SK-N-DZ (cell line): ENCODE data around the gene DIPK2A. TPM values are rescaled to one million over a fixed set of nuclear protein-coding genes. Genes with fewer than 3 reads are reported as not detected.
A peak's percentile ranks its signal among the peaks of the same experiment; 100 is the strongest.

Source experiments
- DNase-seq: peaks from one replicate; pipeline ENCODE4 v3.0.0-alpha.2; 2015; ENCODE audit warnings: low spot score
- polyA plus RNA-seq, 2 experiments: library from polyadenylated mRNA; depleted of rRNA; stranded (reverse); fragments of >200 nt; gene quantifications; 2 replicates each; pipeline ENCODE4 v1.2.3, GENCODE V29; 2014

Gene DIPK2A, protein sequence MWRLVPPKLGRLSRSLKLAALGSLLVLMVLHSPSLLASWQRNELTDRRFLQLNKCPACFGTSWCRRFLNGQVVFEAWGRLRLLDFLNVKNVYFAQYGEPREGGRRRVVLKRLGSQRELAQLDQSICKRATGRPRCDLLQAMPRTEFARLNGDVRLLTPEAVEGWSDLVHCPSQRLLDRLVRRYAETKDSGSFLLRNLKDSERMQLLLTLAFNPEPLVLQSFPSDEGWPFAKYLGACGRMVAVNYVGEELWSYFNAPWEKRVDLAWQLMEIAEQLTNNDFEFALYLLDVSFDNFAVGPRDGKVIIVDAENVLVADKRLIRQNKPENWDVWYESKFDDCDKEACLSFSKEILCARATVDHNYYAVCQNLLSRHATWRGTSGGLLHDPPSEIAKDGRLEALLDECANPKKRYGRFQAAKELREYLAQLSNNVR
- 16.7 TPM in 2 replicates for polyA plus RNA-seq (2014; cell fraction: cytosol; rRNA removed)
- 12.5 and 28.3 TPM in 2 replicates for polyA plus RNA-seq (2014; cell fraction: nucleus; rRNA removed)

DNA sequence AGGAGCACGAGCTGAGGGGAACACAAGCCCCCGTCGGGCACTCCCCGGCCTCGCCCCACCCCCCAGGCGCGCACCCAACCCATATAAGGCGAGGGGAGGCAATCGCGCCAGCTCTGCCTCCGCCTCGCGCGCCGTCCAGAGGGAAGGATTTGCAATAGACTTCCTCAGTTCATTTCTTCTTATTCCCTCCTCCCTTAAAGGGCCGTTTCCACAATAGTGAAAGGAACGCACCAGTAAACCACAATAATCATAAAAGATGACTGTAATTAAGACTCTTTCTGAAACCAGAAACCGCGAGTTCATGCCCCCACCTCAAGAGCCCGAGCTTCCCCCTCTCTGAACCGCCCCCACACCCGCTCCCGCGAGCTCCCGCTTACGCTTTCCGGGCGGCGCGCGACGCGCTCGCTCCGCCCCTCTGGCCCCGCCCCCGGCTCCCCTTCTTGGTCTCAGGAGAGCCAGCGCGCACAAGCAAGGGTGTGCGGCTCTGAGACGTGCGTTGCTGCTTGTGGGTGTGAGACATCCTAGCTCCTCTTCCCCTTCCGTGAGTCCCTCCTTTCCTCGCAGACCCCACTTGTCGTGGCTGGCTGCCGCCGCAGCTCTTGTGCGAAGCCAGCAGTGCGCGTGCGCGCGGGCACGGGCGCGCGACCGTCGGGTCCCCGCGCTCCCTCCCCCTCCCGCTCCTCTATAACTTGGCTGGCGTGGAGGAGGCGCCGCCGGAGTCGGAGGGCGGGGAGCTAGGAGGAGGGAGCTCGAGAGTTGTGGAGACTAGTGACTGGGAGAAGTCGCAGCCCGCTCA lies at the start of gene DIPK2A:
Gene DIPK2A (plus strand): TSS at position 465 of the 796 bp plus-strand sequence. CDS start 510 bp downstream, outside the sequence.
- DNase-seq = peak; percentile 95

DNA sequence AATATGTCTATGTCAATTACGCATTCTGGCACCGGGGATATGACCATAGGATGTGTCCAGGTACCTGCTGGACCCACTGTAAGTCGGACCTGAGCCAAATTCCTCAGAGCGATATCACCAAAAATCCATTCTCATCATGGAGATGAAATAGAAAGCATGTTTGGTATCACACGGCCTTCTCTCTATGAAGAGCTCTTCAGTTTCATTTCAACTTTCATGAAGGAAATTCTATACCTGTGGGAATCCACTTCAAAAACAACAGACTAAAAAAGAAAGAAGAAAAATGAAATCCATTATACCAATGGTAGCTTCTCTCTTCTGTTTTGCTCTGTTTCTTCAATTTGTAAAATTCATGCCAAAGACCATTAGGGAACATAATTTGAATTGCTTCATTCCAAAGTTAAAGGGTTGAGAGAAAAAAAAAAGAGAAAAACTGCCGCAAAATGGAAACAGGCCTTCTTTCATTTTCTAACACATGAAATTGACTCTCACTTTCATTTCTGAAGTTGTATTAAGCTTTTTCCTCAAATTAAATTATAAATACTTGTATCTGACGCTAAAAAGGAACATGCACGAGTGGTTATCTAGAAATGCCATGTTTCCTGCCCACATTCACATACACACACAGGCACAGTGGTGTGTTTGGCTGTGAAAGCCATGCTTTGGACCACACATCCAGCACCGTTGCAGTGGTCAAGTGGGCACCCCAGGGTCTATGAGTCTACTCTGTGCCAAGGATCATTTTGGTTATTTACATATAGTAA lies 46.9 kb upstream of the DIPK2A start:
- no peak for DNase-seq

DNA sequence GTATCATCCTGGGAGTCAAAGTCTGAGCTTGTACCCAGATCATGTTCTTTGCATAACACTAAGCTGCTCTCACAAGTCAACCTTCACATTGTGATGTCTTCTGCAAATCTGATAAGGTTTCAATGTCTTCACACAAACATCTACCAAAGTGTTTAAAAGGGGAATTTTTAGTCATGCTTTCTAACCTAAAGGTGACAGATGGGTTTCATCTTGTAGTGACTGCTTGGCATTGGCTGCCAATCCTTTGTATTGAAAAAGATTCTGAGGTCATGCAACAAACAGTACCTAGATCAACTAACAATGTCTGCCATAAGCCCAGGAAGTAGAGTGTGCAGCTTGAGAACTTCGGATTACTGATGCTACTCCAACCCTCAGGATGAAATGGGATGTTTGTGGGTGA lies 43.6 kb upstream of the DIPK2A start:
- no peak for DNase-seq

DNA sequence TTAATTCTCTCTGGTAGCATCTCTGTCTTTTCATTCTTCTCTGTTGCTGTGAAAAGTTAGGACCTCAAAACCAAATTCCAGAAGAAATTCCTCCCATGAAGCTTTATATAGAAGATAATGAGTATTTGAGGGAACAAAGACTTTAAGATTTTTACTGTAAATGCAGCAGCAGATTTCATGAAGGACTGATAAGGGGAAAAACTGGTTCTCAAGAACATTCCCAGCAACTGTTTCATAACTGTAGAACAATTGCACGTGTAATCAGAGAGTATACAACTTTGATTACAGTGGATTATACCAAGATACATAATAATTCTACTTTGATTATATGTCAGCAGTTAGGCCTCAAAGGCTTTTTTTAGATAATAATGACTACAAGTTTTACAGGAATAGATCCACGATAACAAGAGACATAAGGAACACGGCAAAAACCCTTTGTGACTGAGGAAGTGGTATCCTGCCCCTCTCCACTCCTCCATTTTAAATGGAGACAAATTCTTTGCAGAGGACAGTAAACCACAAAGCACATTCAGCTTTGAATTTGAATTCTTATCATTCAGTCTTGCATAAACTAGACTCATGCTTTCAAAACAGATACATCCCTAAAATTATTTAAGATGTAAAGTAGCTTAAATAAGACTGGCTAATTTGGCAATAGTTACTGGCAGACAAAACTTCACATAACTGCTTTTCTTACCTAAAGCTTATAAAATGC lies 42.9 kb upstream of the DIPK2A start:
- DNase-seq = no peak

DNA sequence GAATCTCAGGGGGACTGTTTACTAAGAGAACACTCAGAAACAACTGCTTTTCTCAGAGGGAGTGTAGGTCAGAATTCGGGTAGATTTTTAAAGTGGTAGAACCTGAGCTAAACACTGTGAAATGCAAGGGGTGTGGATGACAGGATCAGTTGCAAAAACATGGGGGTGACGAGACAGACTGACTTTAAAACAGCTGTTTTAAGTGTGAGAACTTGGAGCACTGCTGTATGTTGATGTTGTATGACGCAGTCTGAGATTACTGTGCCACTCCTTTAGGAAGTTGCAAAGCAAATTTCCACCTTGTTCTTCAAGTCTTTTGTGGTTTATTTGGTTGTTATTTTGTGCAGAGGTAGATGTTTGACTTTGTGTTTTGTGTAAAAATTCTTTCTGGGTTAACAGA lies 36.8 kb upstream of the DIPK2A start:
- DNase-seq = no peak

DNA sequence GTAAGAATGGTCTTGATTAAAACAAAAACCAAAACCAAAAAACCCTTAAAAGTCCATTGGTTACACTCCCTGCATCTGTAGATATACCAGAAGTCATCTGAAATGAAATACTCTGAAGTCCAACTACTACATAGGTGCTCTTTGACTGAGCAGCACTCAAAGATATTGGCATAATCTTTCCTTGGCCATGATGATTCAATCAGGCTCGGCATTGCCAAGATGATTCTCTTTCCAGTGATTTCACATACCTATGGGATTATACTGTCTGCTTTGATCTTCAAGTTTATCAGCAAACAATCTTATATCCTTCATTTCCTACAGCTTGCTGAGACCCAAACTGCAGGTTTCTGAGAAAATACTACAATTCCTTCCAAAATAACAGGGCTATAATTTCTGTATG lies 35.9 kb upstream of the DIPK2A start:
- no peak for DNase-seq

DNA sequence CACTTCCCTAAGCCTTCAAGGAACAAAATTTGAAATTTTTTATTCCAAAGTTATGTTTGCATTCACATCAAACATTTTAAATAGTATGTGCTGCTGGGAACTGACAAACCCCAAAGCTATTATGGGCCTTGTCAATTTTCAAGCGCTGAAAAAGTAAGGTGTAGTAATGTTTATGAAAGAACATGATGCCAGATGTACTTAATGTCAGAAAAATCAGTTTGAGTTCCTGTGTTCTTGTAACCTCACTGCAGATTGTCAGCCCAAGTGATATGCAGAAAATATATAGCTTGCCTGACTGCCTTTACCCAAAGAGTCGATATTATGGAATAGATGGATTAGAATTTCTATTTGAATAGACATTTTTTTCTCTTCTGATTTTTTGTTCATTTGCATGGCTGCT lies 20.8 kb upstream of the DIPK2A start:
- no peak for DNase-seq

DNA sequence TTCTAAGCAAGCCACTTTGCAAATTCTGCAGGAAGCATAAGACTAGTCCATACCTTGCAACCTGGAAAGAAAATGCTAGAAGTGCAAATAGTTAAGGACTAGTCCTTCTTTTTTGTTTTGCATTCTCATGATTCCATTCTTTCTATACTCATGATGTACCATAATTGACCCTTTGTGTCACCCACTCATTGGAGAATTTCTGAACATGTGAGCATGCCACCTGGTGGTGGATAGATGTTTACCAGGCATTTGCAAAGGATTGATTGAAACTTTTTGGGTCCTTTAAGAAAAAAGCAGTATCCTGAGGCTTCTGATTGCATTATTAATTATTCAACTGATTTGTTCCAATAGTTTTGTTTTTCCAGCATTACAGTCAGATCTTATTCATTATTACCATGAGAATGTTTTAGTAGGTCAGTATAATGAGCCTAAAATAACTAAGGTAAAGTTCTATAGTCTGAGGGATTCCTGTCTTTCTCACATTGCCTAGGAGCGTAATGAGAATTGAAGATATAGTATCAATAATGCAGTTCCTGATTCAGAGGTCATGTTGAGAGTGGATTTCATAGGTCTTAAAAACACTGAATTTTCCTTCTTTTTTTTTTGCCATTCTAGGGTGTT lies 20.2 kb upstream of the DIPK2A start:
- peak; percentile 52 for DNase-seq

DNA sequence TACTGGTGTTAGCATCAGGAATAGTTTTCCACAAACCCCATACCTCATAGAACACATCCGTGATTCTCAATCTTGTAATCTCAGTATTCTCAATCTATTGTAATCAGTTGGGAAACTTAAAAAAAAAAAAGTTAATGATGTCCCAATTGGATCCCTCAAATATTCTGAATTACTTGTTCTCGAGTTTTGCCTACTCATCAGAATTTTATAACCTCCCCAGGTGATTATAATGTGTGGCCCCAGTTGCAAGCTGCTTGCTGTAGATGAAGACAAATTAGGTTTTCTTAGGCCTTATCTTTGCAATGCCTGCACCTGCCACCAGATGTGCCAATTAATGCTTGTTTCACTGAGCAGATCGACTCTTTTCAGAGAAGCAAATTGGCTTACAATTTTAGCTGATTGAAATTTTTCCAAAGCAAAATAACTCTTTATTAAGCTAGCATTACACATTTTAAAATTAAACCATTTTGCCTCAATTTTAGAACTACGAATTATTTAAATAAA lies 19.0 kb upstream of the DIPK2A start:
- DNase-seq = peak; percentile 57

DNA sequence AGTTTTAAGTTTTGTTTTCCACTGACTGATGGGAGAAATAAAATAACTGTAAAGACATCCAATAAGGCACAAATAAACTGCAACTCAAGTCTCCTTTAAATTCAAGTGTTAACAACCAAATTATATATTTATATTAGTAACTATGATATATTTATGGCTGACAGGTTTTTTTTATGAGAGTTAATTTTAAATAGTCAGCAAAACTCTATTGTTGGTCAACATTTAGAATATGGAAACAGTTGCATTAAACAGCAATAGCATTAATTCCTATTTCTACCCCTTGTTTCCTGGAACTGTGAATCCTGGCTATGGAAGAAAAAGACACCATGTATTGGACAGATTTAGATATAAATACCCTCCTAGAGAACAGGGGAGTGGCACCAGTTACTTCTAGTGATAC lies 16.5 kb upstream of the DIPK2A start:
- no peak for DNase-seq

DNA sequence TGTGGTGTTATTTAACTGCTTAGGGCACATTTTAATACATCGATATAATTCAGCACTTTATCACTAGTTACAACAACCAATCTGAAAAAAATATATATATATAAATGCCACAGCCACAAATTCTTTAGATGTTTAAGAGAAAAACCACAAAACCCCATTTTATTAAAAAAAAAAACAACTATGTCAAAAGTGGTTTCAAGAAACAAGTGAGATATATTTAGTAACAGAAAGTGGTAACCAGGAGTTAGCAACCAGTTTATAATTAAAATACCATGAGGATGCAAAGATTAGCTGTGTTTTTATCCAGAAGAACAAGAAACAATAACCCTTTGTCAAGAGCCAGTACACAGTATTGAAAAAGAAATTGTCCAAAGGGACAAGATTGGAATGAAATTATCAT lies 14.8 kb upstream of the DIPK2A start:
- DNase-seq = no peak

DNA sequence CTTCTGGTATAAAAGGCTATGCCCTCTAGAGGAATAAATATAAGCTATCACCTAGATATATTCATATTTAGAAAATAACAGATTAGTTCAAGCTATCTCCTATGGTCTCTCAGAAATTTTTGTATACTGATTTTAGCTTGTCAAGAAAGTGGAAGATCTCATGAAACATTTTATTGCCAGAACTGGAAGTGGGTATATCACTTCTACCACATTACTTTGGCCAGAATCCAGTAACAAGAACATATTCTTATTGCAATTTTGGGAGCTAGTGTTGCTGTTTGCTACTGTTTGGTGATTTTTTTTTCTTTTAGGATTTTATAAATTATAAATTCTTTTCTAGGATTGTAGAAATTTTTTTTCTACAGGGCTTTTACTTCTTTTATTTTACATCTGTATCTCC lies 14.2 kb upstream of the DIPK2A start:
- no peak for DNase-seq

DNA sequence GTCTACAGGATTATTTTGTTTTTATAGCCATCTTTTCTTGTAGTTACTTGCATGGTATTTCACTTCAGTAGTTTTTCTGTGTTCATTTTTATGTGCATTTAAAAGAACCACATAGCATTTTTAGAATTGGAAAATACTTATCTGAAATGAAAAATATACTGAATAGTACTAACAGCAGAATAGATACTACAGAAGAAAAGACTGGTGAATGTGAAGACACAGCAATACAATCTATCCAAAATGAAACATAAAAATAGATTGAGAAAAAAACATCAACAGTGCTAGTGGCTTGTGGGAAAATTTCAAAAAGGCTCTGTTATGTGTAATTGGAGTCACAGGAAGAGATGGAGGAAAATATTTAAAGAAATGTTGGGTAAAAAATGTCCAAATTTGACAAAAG lies 12.7 kb upstream of the DIPK2A start:
- DNase-seq = no peak

DNA sequence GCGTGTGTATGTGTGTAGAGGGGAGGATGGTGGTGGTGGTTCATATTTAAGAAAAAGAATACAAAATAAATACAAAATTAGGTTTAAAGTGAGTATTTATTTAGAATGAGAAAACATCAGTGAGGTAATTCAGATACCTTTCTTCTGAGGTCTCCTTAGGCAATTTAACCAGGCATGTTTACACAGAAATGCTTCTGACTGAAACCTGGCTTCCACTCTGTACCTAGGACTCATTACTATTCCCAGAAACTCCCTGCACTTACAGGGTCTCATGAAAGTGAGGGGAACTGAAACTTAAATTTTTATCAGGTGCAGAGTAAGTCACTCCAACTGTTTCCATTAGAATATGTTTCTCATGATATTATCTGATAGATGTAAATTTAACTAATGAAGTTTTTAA lies 10.3 kb upstream of the DIPK2A start:
- no peak for DNase-seq

DNA sequence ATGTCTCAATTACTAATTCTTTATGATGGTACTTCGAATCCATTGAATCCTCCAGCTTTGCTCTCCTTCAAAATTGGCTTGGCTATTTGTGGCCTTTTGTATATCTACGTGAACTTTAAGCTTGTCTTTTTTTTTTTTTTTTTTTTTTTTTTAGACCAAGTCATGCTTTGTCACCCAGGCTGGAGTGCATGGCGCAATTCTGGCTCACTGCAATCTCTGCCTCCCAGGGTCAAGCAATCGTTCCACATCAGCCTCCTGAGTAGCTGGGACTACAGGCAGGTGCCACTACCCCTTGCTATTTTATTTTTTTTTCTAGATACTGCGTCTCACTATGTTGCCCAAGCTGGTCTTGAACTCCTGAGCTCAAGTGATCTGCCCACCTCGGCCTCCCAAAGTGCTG lies 7.7 kb upstream of the DIPK2A start:
- DNase-seq = no peak

DNA sequence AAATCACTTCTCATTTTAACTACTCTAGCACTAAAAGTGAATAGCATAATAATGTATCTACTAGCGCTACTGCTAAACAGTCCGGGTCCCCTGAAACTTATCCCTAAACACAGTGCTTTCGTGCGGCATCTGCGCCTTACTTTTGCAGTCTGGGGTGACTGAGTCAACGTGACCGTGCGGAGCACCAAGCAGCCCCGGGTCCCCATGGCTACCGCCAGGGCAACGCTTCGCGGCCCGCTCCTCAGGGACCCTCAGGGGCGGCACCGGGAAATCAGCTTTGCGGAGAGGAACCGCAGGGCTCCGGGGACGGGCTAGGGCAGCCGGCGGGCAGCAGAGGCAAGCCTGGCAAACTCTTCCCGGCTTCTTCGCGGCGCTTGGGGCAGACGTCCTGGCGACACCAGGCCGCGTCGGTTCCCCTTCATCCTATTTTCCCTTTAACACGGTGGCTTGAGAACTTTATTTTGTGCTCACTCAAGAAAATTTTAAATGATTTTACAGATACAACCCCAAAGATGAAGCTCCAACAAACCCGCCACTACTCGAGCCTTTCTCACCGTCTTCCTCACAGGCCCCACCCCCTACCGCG lies 757 bp upstream of the DIPK2A start:
- peak; percentile 65 for DNase-seq

DNA sequence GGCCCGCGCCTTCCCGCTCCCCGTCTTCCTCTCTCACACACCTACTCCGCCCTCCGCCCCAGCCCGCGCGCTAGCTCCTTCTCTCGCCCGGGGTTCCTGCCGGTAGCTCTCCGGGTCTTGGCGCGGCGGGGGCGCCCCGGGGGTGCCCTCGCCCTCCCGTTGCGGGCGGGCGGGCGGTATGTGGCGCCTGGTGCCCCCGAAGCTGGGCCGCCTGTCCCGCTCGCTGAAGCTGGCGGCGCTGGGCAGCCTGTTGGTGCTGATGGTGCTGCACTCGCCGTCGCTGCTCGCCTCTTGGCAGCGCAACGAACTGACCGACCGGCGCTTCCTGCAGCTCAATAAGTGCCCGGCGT lies 507 bp downstream of the DIPK2A start:
- DNase-seq = no peak

DNA sequence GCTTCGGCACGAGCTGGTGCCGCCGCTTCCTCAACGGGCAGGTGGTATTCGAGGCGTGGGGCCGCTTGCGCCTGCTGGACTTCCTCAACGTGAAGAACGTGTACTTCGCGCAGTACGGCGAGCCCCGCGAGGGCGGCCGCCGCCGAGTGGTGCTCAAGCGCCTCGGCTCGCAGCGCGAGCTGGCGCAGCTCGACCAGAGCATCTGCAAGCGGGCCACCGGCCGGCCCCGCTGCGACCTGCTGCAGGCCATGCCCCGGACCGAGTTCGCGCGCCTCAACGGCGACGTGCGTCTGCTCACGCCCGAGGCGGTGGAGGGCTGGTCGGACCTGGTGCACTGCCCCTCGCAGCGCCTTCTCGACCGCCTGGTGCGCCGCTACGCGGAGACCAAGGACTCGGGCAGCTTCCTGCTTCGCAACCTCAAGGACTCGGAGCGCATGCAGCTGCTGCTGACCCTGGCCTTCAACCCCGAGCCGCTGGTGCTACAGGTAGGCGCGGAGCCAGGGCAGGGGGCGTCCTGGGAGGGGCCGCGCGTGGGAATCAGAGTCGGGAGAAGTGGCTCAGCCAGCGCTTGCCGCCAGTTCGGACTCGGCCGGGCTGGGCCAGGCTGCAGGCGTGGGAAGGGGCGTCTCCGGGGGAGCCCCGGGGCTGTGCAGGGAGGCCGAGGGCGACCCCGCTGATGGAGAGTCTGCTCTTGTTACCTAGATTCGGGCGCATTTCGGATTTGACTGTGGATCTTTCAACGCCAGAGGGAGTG lies 1.1 kb downstream of the DIPK2A start:
- DNase-seq = peak; percentile 82

DNA sequence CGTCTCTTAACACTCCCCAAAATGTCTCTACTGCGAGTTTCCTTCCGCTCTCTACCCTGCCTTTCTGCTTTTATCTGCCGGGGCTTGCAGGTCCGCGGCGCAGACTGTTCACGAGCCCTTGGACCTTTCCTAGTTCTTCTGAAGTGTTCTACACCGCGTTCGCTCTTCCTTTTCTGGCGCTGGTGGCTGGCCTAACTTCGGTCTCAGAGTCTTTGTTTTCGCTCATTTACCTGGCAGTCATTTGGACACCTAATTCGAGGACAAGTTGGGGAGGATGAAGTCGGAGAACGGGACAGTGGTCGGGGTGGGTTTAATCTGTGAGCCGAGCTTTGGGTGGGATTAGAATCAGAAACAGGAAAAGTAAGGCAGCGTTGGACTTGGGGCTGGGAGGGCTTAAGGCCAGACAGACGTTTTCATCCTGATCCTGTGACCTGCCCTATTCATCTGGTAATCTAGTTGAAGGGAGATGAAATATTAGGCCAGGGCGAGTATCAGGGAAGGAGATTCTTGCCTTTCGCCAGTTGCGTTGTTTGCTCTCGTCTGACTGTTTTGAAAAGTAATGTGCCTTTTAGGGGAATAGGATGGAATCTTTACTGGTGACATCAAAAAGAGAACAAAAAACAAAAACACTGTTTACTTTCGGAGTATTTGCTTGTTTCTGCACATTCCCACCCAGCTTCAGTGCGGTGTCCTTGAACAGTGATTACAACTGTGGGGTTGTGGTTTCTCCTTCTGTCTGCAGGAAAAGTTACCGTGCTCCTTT lies 1.8 kb downstream of the DIPK2A start:
- DNase-seq = peak; percentile 29
